ENCODE measurements around the gene UBE2O.

UBE2O gene

DNA sequence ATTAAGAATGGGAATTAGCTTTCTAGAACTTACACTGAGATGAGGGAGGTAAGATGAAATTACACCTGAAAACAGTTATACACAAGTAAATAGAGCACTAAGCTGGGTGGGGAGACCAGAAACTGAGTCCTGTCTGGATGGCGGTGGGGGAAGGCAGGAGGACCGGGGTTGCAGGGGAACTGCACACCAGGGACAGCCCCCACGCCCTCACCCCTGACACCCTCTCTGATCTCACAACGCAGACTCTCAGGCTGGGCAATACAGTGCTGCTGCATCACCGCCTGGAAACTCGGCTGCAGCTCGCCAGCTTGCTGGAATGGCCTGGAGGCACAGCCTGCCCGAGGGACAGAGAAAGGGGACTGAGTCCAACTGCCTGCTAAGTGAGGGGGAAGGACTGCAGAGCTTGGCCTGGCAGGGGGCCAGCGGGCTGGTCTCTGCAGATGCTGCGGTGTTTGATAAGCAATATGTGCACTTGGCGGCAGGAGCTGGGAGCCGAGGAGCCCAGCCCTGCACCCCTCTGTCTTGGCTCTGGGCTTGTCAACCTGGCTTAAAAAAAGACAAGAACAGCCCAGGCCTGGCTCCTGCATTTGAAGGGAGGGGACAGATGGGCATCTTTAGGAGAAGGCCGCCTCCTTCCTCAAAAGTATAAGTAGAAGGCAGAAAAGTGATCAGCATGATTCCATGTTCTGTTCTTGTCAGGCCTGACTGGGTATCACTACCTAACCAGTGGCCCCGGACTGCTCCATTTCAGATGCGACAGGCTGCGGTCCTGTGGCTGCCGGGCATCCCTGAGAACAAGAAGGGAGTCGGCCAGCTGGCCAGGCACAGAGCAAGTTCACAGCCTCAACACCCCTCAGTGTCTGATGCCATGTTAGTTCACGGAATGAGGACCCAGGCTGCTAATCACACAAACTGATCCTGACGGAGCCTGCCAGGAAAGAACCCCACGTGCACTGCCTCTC lies 38.3 kb downstream of the UBE2O start:
- peak overlapping the region in 1 of 2 donors; percentile 39 for H3K27ac ChIP-seq
- DNase-seq (ENCODE audit: low spot score), result no peak
- TF ChIP-seq, protein P1, sequence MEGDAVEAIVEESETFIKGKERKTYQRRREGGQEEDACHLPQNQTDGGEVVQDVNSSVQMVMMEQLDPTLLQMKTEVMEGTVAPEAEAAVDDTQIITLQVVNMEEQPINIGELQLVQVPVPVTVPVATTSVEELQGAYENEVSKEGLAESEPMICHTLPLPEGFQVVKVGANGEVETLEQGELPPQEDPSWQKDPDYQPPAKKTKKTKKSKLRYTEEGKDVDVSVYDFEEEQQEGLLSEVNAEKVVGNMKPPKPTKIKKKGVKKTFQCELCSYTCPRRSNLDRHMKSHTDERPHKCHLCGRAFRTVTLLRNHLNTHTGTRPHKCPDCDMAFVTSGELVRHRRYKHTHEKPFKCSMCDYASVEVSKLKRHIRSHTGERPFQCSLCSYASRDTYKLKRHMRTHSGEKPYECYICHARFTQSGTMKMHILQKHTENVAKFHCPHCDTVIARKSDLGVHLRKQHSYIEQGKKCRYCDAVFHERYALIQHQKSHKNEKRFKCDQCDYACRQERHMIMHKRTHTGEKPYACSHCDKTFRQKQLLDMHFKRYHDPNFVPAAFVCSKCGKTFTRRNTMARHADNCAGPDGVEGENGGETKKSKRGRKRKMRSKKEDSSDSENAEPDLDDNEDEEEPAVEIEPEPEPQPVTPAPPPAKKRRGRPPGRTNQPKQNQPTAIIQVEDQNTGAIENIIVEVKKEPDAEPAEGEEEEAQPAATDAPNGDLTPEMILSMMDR (IDR thresholded peaks at IDR 0.05), result no peak
- no peak overlapping the region for H3K4me3 ChIP-seq

DNA sequence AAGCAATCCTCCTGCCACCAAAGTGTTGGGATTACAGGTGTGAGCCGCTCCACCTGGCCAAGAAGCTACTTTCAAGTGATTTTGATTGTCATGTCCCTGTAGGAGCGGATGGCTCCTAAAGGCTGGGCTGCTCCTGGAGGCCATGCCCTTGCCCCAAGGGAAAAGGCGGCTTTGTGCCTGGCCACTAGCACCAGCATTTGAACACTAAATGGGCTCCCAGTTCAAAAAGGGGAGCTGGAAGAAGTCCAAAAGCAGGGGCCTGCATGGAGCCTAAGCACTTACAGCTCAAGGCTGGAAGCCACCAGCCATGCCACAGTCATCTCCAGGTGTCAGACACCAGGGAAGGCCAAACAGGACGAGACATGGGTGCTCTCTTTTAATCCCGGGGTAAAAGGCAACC lies 41.7 kb downstream of the UBE2O start:
- TF ChIP-seq, protein P1 (IDR thresholded peaks at IDR 0.05), result no peak
- no peak for DNase-seq (ENCODE audit: low spot score)

GRCh38 chr17:76410328-76410965 lies 42.5 kb downstream of the UBE2O start:
- TF ChIP-seq, protein P1 (IDR thresholded peaks at IDR 0.05), result no peak
- H3K4me3 ChIP-seq, result no peak overlapping the region
- no peak overlapping the region for H3K27ac ChIP-seq
- no peak for DNase-seq (ENCODE audit: low spot score)

More for the DNA sequence above, 41.7 kb downstream of the UBE2O start:
- H3K27ac ChIP-seq, result no peak overlapping the region
- no peak overlapping the region for H3K4me3 ChIP-seq

- no peak overlapping the region for H3K4me3 ChIP-seq
- TF ChIP-seq, protein P1 (IDR thresholded peaks at IDR 0.05), result peak; percentile 48
- H3K27ac ChIP-seq, result no peak overlapping the region
- DNase-seq (ENCODE audit: low spot score), result peak; percentile 72
These were observed 44.7 kb downstream of the UBE2O start for GRCh38 chr17:76408037-76408849.

DNA sequence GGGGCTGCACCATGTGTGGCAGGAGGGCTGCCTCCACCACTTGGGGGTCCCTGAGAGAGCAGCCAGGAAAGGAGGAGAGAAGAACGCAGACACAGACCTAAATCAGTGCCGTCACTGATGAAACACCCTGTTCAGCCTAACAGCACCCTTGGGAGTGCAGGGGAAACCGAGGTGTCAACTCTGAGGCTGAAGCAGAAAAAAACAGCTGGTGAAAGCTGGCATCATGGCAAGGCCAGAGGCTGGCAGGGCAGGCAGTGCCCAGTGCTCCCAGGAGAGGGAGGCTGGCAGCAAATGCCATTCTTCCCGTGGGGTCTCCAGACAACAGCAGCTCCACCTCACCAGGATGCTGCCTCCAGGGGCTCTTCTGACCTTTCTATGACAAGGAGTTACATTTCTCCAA lies 45.4 kb downstream of the UBE2O start:
- DNase-seq (ENCODE audit: low spot score), result no peak
- no peak overlapping the region for H3K27ac ChIP-seq
- TF ChIP-seq, protein P1 (IDR thresholded peaks at IDR 0.05), result no peak
- no peak overlapping the region for H3K4me3 ChIP-seq

GRCh38 chr17:76405967-76406647 lies 46.8 kb downstream of the UBE2O start:
- peak; percentile 71 for DNase-seq (ENCODE audit: low spot score)
- Histone ChIP-seq H3K27ac (no peak overlapping the region), H3K4me3 (no peak overlapping the region)
- TF ChIP-seq, protein P1 (IDR thresholded peaks at IDR 0.05), result no peak
